ENCODE measurements around the gene PPP2R3B. TPM values are rescaled to one million over a fixed set of nuclear protein-coding genes. Genes with fewer than 3 reads are reported as not detected.
"Not testable (repeated sequence)": the region's sequence is repeated elsewhere in the genome, so short reads cannot be mapped to it uniquely, and the experiment has no call there.

The PPP2R3B gene
- total RNA-seq, 1 experiment from 2014 or later: 12.6 TPM

GRCh38 chrX:404656-405055 lies 17.9 kb upstream of the PPP2R3B start:
- no peak for DNase-seq (ENCODE audit: low spot score)

DNA sequence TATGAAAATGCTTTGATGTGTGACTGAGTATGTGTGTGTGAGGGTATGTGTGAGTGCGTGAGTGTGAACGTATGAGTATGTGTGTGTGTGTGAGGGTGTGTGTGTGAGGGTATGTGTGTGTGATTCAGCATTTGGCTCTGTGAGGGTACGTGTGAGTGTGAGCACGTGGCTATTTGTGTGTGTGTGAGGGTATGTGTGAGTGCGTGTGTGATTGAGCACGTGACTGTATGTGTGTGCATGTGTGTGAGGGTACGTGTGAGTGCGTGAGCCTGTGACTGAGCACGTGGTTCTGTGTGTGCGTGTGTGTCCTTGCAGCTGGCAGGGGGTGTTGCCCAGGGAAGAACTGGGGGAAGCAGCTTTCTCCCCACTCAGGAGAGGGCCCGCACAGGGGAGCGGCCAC lies 16.1 kb upstream of the PPP2R3B start:
- no peak for DNase-seq (ENCODE audit: low spot score)

DNA sequence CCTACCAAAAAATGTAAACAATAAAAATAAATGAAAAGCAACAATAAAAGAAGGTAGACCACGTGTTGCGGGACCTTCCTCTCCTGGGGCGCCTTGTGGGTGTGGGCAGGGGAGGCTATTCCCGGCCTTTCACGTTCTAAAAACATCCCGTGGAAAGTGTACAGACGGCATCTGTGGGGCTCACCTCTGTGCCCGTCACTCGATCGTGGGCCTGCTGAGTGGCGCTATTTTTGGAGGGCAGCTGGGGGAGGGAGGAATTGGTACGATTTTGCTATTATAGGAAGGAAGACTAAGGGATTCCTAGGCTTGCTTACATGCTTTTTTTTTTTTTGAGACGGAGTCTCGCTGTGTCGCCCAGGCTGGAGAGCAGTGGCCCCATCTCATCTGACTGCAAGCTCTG lies 13.6 kb upstream of the PPP2R3B start:
- no peak for DNase-seq (ENCODE audit: low spot score)

- DNase-seq (ENCODE audit: low spot score): no peak
These were observed 10.9 kb upstream of the PPP2R3B start for GRCh38 chrX:397575-397974.

DNA sequence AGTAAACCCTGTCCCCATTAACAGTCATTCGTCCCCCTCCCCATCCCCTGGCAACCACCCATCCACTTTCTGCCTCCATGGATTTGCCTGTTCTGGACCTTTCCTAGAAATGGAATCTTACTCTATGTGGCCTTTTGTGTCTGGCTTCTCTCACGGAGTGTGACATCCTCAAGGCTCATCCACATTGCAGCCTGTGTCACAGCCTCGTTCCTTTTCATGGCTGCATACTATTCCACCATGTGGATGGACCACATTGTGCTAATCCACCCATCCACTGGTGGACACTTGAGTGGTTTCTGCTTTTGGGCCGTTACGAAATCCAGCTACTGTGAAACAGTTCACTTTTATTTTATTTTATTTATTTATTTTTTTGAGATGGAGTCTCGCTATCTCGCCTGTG lies 8.1 kb upstream of the PPP2R3B start:
- DNase-seq (ENCODE audit: low spot score): no peak

- no peak for DNase-seq (ENCODE audit: low spot score)
These were observed 5.8 kb upstream of the PPP2R3B start for GRCh38 chrX:392575-392846.

DNA sequence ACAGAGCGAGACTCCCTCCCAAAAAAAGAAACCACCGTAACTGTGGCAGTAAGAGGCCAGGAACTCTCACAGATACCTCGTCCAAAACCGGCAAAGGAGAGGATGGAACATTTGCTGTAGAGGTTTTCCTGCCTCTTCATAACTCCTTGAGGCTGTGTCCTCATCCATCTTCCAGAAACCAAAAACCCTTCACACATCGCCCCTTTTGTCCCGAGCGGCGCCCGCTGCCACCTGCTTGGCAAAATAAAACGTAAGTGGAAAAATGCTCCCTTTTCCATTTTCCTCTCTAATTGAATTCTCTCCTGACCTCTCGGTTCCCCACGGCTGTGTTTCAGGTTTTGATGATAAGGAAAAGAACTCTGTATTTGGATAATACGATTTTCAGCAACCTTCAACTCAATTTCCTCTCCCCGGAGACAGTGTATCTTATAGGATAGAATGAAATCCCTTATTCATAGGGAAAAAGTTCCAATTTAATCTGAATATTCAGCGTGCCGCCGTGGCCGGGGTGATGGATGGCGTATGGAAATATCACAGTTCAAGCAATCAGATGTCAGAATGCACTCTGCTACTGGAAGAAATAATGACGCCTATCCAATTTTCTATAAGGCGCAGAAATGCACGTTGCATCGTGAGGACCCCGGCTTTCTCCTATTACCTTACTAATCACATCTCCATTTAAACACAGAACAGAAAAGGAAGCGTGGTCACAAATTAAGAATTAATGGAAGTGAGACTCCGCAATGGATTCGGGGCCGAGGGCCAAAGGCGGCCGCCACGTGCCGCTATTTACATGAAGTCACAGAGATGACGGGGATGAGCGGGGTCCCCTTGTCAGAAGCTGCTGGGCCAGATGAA lies 5.2 kb upstream of the PPP2R3B start:
- DNase-seq (ENCODE audit: low spot score): no peak

- no peak for DNase-seq (ENCODE audit: low spot score)
These were observed 3.8 kb upstream of the PPP2R3B start for GRCh38 chrX:390459-390858.

DNA sequence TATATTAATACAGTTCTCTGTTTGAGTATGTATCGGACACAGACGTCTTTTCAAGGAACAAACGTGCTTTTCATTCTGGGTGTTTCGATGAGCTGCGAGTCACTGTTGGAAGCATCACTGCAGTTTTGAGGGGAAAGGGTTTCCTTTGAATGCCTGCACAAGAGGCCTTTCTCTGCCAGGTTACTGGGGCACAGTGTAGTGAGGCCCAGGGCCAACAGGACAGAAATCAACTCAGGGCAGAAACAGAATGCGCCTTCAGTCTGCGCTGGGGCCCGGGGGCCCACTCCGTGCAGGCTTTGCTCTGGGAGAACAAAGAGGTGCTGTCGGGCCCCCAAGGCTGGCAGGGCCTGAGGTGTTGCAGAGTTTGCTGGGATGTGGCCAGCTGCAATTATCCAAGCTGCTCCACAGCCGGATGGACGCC lies 2.3 kb upstream of the PPP2R3B start:
- no peak for DNase-seq (ENCODE audit: low spot score)

DNA sequence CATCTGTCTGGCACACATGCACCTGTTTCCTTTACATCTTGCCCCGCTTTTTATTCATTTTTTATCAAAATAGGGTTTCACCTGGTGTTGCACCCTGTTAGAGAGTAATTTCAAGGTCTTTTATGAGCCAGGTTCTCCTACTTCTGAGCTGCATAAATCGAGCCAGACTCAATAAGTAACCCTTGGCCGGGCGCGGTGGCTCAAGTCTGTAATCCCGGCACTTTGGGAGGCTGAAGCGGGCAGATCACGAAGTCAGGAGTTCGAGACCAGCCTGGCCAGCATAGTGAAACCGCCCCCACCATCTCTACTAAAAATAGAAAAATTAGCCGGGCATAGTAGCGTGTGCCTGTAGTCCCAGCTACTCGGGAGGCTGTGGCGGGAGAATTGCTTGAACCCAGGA lies 1.0 kb upstream of the PPP2R3B start:
- no peak for DNase-seq (ENCODE audit: low spot score)

- no peak for DNase-seq (ENCODE audit: low spot score)
These were observed 404 bp downstream of the PPP2R3B start for GRCh38 chrX:386239-386767.

DNA sequence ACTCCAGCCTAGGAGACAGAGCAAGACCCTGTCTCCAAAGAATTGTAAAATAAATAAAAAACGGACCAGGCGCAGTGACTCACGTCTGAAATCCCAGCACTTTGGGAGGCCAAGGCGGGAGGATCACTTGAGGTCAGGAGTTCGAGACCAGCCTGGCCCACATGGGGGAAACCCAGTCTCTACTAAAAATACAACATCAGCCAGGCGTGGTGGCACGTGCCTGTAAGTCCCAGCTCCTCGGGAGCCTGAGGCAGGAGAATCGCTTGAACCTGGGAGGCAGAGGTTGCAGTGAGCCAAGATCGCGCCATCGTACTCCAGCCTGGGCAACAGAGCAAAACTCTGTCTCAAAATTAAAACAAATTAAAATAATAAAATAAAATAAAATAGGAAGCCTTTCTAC lies 971 bp downstream of the PPP2R3B start:
- not testable (repeated sequence) for DNase-seq (ENCODE audit: low spot score)

DNA sequence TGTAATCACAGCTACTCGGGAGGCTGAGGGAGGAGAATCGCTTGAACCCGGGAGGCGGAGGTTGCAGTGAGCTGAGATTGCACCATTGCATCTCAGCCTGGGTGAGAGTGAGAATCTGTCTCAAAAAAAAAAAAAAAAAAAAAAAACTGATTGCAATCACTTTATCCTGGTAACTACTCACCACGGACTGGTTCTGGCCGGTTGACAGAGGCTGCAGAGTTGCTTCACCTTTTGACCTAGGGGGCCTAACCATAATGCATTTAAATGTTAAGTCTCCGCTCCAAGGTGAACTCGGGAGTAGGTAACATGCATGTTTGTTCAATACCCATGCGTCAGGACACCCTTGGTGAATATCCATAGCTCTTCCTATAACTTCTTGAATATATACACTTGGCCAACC lies 1.8 kb downstream of the PPP2R3B start:
- no peak for DNase-seq (ENCODE audit: low spot score)

GRCh38 chrX:378443-378842 lies 8.3 kb downstream of the PPP2R3B start:
- no peak for DNase-seq (ENCODE audit: low spot score)

- DNase-seq (ENCODE audit: low spot score): not testable (repeated sequence)
These were observed 10.5 kb downstream of the PPP2R3B start for GRCh38 chrX:376206-376605.

DNA sequence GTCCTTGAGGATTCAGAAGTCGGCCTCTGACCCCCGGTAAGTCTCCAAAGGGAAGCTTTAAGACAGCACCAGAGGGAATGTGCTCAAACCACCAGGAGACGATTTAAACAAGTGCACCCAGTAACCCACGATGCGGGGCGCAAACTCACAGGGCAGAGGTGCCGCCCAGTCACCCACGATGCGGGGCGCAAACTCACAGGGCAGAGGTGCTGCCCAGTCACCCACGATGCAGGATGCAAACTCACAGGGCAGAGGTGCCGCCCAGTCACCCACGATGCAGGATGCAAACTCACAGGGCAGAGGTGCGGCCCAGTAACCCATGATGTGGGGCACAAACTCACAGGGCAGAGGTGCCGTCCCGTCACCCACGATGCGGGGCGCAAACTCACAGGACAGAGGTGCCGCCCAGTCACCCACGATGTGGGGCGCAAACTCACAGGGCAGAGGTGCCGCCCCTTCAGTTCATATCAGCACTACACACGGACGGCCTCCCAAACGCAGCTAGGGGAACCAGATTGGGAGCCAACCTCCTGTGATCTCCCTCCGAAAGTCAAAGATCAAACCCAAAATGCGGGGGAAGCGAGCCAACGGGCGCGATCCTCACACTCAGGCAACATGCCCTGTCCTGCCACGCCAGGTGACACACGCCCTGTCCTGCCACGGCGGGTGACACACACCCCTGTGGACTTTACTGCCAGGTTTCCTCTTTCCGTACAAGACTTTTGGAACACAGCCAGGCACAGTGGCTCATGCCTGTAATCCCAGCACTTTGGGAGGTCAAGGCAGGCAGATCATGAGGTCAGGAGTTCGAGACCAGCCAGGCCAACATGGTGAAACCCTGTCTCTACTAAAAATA lies 11.3 kb downstream of the PPP2R3B start:
- no peak for DNase-seq (ENCODE audit: low spot score)

DNA sequence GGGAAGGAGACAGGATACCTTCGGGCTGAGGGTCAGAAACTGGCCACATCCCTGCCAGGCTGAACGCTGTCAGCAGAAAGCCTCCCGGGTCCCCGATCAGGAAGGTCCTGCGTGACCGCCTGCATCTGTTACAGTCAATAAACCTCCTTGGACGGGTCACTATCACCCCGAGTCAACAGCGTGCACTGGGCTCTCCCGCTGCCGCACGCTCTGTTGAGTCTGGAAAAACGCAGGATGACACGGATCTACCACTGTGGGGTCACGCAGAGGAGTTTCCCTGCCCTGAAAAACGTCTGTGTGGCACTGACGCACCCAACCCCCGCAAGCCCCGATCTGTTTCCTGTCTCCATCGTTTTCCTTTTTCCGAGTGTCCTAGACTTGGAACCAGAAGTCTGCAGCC lies 12.1 kb downstream of the PPP2R3B start:
- DNase-seq (ENCODE audit: low spot score): no peak

- DNase-seq (ENCODE audit: low spot score): no peak
These were observed 12.9 kb downstream of the PPP2R3B start for GRCh38 chrX:373641-374471.

GRCh38 chrX:372856-373640 lies 13.7 kb downstream of the PPP2R3B start:
- DNase-seq (ENCODE audit: low spot score): no peak

DNA sequence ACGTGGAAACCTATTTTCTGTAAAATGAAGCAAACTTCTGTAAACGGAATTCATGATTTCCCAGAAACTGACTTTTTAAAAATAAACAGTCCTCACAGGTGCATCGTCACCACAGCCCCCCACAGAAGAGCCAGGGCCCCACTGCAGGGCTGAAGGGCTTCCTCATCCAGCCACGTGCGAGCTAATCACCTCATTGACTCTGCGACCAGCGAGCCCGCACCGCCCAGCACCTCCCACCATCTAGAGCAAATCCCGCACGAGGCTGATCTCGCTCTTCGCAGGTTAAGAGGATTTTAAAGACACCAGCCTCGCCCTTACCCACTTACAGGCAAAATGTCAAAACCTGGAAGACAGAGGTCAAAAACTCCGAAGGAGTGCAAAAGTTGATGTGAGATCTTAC lies 14.8 kb downstream of the PPP2R3B start:
- DNase-seq (ENCODE audit: low spot score): no peak
